ENCODE data around the gene MIDN.
A peak's percentile ranks its signal among the peaks of the same experiment; 100 is the strongest.

MIDN gene

DNA sequence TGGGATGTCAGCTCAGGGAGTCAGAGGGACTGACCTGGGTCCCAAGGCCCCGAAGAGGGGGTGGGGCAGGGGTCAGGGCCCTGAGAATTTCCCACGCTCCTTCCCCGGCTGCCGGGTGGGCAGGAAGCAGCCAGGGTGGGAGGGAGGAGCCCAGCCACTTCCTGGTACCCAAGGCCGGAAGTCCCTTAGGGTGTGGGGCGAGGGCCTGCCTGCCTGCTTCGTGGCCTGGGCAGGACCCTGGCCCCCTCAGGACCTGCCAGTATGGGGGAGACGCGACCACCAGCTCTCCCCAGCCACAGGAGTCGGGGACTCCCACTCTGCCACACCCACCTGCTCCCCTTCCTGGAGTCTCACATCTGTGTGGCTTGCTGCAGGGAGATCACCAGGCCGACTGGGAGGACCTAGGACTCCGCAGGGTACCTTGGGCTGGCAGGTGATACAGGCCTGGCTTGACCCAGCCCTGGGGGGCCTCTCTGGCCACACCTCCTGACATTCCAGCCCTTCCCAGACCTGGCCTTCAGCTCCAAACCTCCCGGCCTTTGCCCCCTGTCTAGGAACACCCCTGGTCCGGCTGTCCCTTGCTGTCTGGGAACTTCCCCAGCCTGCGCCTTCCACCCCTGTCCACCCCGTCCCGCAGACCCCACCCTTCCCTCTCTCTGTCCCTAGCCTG lies 11.0 kb downstream of the MIDN start:
- DNase-seq: peak; percentile 68

DNA sequence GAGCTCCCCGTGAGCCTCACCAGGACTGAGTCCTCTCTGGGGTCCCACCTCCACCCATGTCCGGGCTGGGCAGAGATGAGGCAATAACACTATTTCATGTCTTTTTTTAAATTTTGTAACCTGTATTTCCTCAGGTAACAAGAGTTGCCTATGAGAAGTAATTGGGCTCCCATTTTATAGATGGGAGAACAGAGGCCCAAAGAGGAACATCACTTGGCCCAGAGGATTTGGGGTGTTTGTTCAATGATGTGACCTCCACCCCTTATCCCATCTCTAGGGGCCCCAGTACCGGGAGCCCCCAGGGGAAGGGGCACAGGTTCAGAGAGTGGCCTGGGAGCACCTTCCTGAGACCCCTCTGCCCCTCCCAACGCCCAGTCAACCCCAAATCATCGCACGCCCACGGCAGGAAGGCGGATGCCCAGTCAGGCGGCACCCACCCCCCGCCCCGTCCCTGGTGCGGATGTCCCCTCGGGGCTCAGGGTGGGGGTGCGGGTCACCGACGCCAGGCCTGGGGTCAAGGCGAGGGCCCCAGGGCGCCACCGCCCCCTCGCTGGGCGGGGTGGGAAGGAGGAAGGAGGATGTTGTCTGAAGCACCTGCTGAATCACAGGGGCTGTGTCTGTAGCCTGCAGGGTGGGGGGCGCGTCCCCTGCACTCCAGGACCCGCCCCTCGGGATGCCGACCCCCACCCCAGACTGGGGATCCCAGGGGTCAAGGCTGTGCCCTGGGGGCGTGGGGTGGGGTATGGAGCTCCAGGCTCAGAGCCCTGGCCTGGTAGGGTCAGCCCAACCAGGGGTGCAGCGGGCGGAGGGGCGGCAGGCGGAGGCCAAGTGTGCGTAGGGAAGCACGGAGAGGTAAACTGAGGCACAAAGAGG lies 11.7 kb downstream of the MIDN start:
- no peak for DNase-seq

DNA sequence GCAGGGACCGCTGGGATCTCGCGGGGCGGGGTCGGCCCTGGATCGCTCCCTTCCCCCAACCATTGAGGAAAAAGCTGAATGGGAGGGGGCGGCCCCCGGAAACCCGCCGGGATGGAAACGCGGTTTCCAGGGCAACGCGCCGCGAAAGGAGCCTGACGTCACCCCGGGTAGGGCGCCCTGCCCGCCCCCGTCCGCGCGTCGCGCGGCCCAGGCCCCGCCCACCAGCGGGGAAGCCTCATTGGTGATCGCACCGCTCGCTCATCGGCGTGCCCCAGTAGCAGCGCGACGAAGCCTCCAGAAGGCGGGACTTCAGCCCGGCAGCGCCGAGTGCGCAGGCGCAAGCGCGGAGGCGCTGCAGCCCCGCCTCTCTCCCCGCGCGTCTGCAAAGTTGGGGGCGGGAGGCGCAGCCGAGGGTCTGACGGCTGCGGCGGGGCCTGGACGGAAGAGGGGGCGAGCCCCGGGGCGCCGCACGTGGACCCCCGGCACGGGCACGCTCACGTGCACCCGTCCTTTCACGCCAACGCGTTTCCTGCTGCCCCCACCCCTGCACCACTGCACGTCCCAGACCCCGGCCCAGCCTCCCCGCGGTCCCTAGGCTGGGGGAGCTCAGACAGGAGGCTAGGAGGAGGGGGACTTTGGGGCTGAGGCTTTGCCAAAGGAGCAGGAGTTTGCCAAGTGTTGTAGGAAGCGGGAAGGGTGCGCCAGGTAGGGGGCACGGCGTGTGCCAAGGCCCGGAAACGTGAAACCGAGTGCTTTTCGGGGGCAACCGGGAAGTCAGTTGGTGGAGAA lies 12.6 kb downstream of the MIDN start:
- peak; percentile 97 for DNase-seq

DNA sequence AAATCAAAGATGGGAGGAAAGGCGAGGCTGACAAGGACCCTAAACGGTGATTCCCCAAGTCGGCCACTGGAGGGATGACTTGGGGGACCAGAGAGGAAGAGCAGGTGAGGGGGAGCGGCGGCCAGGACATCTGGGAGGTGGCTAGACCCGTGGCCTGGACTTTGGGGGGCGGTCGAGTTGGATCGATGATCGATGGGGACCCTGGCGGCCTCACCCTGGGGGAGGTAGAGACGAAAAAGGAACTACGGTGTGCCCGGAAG lies 13.1 kb downstream of the MIDN start:
- DNase-seq: no peak

DNA sequence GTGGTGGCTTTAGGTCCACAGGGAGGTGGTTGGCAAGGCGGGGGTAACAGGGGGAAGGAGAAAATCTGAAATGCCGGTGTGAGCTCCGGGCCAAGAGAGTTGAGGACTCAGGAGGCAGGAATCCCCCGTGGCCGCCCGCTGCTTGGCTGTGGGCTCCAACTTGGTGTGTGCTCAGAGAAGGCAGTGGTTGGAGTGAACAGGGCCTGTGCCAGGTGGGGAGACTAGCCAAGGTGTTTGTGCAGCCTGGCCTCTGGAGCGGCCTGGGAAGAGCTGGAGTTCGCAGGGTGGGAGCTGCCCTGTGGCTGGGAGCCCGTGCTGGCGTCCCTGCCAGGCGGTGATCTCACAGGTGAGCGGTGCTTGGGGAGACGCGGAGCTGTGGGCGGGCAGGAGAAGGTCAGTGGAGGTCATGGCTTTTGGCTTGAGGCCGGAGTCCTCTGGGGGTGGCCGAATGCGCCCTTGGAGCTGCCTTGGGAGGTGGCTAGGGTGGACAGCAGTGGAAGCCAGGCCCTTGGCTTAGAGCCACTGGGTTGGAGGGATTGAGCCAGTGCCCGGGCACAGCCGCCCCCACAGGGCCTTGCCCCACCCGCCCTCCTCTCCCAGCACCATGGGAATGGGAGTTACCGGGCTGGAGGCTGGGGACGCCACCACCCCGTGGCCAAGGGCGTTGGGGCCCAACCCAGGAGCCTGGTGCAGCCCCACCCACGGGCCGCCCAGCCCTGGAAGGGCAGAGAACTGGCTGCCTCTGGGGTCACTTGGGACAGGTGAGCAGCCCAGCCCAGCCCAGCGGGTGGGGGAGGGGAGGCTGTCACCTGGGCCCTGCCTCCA lies 13.6 kb downstream of the MIDN start:
- no peak for DNase-seq

DNA sequence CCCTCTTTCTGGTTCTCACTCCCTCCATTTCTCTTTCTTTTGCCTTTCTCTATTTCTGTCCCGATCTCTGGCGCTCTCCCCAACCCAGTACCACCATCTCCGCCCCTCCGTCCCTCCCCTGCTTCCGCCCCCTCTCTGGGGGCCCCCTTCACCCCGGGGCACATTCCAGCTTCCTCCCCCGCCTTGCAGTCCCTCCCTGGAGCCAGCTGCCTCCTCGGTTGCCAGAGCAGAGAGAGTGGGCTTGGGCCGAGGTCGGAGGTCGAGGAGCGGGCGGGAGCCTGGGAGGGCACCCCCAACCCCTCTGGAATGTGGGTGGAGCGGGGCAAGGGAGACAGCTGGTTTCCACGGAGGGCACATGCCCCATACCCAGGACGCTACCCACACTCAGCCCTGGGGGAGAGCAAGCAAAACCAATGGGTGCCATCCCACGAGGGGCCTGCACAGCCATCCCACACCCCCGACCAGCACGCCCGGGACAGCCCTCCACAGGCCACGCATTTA lies 14.3 kb downstream of the MIDN start:
- DNase-seq: no peak

DNA sequence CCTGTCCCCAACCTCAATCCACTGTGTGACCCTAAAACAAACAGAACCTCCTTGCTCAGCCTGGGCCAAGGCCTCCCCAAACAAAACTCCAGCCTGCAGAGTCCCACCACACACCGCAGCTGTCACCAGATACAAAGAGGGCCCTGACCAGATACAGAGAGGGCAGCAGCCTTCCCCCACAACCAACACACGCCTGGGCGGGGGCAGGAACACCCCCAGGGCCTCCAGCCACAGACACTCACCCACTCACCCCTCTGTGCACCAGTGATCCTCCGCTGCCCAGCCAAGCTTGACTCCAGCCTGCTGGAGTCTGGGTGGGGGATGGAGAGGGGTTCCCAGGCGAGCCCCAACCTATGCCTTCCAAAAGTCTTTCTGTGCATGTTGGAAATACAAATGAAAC lies 14.8 kb downstream of the MIDN start:
- DNase-seq: no peak

DNA sequence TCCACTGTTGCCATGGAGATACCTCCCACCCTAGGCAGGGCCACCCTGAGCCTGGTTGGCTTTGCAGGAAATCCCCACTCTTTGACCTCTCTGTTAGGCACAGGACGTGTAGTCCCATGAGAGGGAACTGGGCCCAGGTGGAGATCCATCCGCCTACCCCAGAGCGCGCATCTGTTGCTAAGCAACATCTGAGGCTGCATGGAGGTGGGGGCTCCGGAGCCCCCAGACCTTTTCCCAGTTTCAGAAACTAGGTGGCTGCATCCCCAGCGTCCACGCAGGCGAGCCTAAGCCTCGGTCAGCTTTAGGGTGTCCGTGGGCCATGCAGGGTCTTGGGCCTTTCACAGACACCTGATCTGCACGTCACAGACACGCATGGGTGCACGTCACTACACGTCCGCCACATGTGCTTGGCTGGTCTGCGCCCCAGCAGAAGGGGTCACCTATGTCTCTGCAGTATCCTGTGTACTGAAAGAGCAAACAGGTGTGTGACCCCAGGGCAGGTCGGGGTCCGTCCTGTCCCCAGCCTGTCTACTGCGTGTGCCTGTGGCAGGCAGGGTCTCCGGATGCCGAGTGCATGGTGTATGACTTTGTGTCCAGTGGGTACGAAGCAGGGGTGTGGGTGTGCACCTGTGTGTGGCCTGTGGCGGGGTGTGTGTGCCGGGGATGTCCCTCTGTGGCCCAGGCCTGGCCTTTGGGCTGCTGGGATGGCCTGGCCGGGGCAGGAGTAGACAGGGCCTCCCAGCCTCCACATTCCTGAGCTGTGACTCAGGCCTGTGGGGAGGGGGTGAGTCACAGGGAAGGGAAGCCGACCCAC lies 16.6 kb downstream of the MIDN start:
- peak; percentile 85 for DNase-seq

DNA sequence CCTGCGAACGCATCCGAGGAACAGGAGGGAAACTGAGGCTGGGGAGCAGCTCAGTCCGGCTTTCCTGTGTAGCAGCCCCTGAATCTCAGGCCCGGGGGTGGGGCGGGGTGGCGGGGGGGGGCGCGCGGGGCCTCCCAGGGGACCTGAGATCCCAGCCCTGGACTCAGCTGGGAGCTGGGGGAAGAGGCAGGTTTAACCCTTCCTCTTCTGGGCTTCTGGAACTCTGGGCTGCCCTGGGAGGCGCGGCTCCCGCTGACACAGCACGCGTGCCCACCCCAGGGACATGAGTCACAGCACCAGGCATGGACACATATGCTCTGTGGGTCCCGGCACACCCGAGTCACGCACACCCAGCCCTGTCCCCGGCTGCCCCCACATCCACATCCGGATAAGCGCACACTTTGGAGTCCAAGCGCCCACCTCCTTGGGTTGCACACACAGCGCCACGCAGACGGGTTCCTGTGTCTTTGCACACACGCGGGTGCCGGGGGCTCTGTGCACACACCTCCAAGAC lies 17.3 kb downstream of the MIDN start:
- peak; percentile 79 for DNase-seq

DNA sequence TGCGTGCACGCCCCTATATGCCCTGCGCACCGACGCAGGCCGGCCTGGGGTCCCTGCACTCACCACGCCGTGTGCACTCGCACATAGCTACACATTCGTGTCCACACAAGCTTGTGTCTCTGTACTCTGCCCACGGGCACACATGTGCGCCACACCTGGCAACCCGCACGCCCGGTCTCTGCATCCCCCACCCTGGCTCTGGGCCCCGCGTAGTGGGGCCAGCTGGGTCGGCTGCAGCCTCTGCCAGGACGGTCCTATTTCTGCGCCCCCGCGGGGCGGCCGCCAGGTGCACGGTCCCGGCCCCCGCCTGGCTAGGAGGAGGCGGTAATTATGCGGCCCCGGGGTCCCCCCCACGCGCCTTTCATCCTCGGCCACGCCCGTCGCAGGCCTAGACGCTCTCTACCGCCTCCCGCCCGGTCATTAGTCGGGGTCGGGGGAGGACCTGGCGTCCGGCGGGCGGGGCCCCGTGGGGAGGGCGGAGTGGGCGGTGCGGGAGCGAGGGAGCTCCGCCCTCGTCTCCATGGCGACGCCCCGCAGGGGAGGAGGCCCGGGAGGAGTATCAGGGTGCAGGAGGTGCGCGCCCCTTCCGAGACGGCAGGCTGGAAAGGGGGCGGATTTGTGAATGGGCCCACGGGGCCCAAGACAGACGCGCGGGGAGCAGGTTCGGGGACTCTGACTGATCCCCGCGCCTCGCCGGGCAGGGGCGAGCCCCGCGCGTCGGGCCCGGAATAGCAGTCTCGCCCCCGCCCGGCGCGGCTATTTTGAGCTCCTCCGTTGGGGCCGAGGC lies 17.9 kb downstream of the MIDN start:
- DNase-seq: peak; percentile 87

DNA sequence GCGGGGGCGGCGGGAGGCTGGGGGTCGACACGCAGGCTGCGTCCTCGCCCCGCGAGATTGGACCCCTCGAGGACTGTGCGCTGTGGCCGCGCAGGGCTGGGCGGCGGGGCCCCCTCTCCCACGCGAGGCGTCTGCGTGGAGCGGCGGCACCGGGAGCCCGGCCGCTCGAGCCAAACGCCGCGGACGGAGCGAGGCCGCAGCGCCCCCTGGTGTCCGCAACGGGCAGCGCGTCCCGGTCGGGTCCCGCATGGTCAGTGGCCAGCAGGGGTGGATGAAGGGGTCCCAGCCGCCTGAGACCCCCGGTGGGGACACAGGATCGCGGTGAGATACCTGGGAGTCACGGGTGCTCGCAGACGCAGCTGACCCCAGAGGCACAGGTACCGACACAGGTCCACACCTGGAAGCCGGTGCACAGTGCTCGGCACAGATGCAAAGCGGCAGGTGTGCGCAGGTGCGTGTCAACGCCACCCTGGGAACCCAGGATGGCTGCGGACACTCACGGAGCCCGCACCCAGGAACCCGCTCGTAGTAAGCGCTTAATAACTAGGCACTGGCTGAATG lies 18.6 kb downstream of the MIDN start:
- peak; percentile 41 for DNase-seq

DNA sequence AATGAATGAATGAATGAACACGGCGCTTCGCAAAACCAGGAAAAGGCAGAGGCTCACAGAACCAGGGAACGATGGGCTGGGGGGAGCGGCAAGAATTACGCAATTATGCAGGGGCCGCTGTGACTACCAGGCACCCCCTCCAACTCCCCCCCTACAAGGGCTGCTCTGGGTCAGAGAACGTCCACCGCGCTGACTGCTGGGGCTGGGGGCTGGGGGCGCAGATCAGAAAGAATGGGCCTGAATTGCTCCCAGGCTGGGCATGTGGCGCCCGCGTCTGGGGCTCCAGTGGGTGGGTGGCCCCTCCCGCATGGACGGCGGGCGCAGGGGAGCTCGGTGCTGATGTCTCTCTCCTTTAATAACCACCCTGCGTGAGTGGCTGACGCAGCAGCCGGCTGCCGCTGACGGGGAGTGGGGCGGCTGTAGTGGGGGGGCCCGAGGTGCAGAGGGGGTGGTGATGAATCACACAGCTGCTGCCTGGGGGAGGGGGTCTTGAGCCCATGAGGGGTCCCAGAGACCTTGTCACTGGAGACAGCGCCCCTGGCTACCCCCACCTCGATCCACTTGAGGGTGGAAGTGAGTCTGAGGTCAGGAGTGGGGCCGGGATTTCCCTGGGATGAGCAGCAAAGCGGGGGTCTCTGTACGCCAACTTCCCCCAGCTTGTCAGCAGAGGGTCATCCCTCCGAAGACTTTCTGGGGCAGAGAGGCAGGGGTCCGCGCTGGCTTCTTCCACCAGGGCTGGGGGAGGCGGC lies 19.3 kb downstream of the MIDN start:
- no peak for DNase-seq

DNA sequence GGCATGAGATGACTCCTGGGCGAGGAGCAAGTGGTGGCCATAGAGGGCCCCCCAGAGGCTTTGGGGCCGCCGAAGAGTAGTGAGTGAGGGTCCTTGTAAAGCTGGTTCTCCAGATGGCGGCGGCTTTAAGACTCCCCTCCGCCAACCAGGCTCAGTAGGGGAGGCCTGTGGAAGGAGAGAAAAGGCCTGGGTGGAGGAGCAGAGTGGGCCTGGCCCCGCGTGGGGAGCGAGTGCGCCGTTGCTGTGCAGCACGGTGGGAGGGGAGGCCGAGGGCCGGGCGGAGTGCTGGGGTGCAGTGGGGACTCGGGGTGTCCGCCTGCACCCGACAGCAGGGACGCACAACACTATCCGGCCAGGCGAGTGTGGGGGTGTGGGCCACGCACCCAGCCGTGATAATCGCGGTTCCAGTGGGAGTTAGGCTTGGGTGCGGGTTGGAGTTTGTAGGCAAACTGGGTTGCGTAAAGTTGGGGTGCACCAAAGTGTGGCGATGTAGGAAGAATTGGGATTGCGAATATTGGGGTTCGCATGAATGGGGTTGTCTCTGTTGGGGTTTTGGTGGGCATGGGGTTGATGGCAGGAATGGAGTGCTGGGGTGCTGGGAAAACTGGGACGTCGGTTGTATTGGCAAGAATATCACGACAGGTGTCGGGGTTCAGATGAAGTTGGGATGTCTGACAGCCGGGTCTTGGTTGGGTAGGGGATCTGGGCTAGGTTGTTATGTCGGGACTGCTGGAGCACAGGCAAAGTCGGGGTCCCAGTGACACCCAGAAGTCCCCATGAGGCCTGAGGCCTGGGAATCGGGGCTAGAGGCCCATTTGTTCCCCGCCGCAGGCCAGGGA lies 20.1 kb downstream of the MIDN start:
- DNase-seq: no peak

DNA sequence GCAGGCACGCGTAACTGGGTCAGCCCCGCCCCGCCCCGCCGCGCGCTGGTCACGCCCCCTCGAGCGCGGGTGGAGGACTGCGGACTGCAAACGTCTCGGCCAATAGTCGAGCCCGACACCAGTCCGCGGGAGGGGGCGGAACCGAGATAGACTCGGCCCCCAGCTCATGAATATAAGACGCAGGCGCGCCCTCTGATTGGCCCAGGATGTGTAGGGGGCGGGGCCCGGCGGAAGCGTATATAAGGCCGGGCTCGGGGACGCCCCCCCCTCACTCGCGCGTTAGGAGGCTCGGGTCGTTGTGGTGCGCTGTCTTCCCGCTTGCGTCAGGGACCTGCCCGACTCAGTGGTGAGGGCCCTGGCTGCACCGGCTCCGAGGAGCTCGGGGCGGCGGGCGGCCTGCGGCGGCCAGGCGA lies 20.7 kb downstream of the MIDN start, which contains the start of gene CIRBP:
TSS of gene CIRBP (plus strand) at position 268 of the 413 bp plus-strand sequence. CDS start 1,602 bp downstream, outside the sequence.
- DNase-seq: peak; percentile 99

DNA sequence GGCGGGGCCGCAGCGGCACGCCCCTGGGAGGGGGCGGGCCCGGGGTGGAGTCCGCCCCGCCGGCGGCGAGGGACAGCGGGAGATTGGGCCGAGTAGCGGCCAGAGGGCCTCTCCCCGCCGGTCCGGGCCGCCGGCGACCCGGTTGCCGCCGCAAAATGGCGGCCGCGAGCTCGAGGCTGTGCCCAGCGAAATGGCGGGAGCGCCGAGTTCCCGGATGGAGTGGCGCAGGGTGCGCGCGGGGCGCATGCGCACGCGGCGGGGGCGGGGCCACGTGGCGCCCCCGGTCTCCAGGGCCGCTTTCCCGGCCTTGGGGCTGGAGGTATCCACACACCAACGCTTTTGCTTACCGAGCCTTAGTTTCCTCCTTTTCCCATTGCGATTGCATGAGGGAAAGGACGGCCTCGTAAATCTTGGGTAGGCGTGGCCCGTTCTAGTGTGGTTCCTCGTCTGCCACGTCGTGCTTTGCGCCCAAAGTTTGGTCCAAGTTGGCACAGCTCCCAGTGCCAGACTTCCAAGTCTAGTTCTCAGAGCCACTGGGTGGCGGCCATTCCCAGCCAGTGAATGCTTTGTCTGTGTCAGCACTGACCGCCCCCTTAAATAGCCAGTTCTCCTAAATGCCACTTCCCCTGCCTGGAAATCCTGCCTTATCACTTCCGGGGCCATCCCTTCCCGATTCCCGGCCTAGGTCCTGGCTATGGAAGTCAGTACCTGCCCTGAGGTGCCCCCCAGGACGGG lies 21.3 kb downstream of the MIDN start:
- DNase-seq: peak; percentile 84

DNA sequence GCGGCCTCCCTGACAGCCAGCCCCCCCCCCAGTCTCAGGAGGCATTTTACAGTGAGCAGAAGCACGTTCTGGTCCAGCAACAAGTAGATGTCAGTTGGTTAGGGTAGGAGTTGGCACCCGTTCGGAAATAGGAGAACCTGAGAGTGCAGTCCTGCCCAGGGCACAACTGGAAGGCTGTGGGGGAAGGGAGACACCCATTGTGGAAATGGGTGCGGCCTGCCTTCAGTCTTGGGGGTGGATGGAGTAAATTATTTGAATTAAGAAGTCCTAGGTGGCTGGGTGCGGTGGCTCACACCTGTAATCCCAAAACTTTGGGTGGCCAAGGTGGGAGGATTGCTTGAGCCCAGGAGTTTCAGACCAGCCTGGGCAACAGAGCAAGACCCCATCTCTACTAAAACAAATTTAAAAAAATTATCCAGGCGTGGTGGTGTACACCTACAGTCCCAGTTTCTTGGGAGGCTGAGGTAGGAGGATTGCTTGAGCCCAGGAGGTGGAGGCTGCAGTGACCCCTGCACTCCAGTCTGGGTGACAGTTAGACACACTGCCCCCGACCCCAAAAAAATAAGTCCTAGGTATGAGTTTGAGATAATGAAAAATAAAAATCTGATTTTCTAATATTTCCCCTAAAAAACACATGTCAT lies 21.9 kb downstream of the MIDN start:
- DNase-seq: no peak

DNA sequence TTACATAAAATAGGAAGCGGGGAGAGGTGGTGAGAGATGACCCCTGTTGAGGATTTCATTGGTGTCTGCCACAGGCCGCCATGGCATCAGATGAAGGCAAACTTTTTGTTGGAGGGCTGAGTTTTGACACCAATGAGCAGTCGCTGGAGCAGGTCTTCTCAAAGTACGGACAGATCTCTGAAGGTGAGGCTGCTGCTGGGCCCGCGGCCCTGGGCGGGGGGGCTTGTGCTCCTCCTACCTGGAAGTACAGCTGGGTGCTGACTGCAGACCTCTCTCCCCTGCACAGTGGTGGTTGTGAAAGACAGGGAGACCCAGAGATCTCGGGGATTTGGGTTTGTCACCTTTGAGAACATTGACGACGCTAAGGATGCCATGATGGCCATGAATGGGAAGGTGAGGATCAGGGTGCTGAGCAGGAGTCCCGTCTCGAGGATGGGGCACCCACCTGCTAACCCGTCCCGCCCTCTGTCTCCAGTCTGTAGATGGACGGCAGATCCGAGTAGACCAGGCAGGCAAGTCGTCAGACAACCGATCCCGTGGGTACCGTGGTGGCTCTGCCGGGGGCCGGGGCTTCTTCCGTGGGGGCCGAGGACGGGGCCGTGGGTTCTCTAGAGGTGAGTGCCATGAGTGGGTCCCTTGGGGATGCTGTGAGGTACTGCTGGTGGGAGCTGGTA lies 22.6 kb downstream of the MIDN start:
- no peak for DNase-seq
